Endodermal cell (in vitro differentiated cells): ENCODE data around the gene ICAM4. TPM values are rescaled to one million over a fixed set of nuclear protein-coding genes. Genes with fewer than 3 reads are reported as not detected.

Experiments used
- DNase-seq: peaks from one replicate; pipeline ENCODE4 v3.0.0-alpha.2; 2017
- H3K27ac ChIP-seq: 2 replicates; pipeline ENCODE4 v1.5.1; 2013; ENCODE audit warnings: mild to moderate bottlenecking, low read depth, low read length, moderate library complexity
- H3K27me3 ChIP-seq: 2 replicates; pipeline ENCODE4 v1.6.1; 2013; ENCODE audit warnings: mild to moderate bottlenecking, low read length, moderate library complexity; ENCODE audit not compliant: insufficient read depth, control insufficient read depth, poor library complexity, severe bottlenecking
- H3K36me3 ChIP-seq: 2 replicates; pipeline ENCODE4 v1.7.0; 2013; ENCODE audit warnings: mild to moderate bottlenecking, low read length, moderate library complexity; ENCODE audit not compliant: control insufficient read depth, insufficient read depth
- H3K4me1 ChIP-seq: one replicate; pipeline ENCODE4 v1.7.0; 2013; ENCODE audit warnings: low read length; ENCODE audit not compliant: control insufficient read depth, insufficient read depth
- H3K4me3 ChIP-seq: 2 replicates; pipeline ENCODE4 v1.5.1; 2013; ENCODE audit warnings: mild to moderate bottlenecking, low read length, moderate library complexity
- H3K9ac ChIP-seq: 2 replicates; pipeline ENCODE4 v1.6.1; 2013; ENCODE audit warnings: mild to moderate bottlenecking, low read length, moderate library complexity; ENCODE audit not compliant: poor library complexity, severe bottlenecking; ENCODE audit errors: extremely low read depth
- H3K9me3 ChIP-seq: 2 replicates; pipeline ENCODE4 v1.6.1; 2013; ENCODE audit warnings: mild to moderate bottlenecking, low read length, moderate library complexity; ENCODE audit not compliant: control insufficient read depth
- H3K27ac Mint-ChIP-seq: 2 replicates; pipeline ENCODE4 v1.8.0; 2020; ENCODE audit warnings: mixed read lengths
- H3K27me3 Mint-ChIP-seq: 2 replicates; pipeline ENCODE4 v1.8.0; 2021; ENCODE audit warnings: mild to moderate bottlenecking, mixed read lengths; ENCODE audit not compliant: insufficient read depth
- H3K36me3 Mint-ChIP-seq: 2 replicates; pipeline ENCODE4 v1.8.0; 2020; ENCODE audit warnings: low read depth, mixed read lengths
- H3K4me1 Mint-ChIP-seq: 2 replicates; pipeline ENCODE4 v1.8.0; 2020; ENCODE audit warnings: mixed read lengths
- H3K4me3 Mint-ChIP-seq: 2 replicates; pipeline ENCODE4 v1.8.0; 2020; ENCODE audit warnings: mild to moderate bottlenecking, moderate library complexity, mixed read lengths
- H3K9me3 Mint-ChIP-seq: 2 replicates; pipeline ENCODE4 v1.8.0; 2020; ENCODE audit warnings: mild to moderate bottlenecking, mixed read lengths
- CTCF ChIP-seq: fragments of 200-600 bp; sonication (generic); conservative IDR thresholded peaks from 2 replicates; pipeline ENCODE4 v1.5.0; 2021; ENCODE audit warnings: antibody characterized with exemption, mild to moderate bottlenecking
- WGBS, 2 experiments: methylation state at CpG; one replicate each; pipeline versions ENCODE4 v1.1.5 to v1.1.7; 2013; ENCODE audit warnings: missing lambda C conversion rate in 2 of 2, mixed read lengths in 1 of 2; ENCODE audit not compliant: insufficient coverage in 1 of 2, insufficient read length in 1 of 2; 5-methylcytosine and 5-hydroxymethylcytosine counted together
- total RNA-seq, 2 donors: library from RNA; stranded (reverse); fragmentation: NEBNext Ultra II Directional in 1 of 2; extraction: Animal tissue kit (Norgen Biotek cat#: 25700) in 1 of 2; gene quantifications; 2 replicates in 1 of 2; 3 replicates in 1 of 2; pipeline ENCODE4 v1.2.1, GENCODE V29; 2021

Gene ICAM4
- total RNA-seq, 2 donors from 2014 or later, result 0.44 TPM; not detected in 1

- H3K4me3 Mint-ChIP-seq, result no peak overlapping the region
- no peak overlapping the region for H3K27ac ChIP-seq
These were observed 24.0 kb upstream of the ICAM4 start for GRCh38 chr19:10262771-10263170.

DNA sequence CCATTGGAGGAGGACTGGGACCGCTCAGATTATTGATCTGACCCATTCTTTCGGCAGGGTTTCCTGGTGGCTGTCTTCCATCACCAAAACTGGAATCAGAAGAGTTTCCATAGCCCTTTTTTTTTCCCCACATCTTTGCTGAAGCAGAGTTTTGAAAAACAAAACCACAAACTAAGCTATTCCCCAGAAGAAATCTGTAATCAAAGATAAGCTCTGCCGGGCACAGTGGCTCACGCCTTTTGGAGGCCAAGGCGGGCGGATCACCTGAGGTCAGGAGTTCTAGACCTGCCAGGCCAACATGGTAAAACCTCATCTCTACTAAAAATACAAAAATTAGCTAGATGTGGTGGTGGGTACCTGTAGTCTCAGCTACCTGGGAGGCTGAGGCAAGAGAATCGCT is 20.0 kb upstream of the ICAM4 start:
- no peaks in the 10 kb centered on the region for H3K4me1 Mint-ChIP-seq
- H3K27me3 ChIP-seq, result peaks cover 24% of the 10 kb centered on the region
- no peak overlapping the region for H3K9ac ChIP-seq
- WGBS, 2 experiments, result 90 to 93% methylated on average over 2 to 7 of the region's 7 CpGs
- no peak overlapping the region for H3K27ac Mint-ChIP-seq
- no peak overlapping the region for H3K4me3 Mint-ChIP-seq
- H3K4me3 ChIP-seq, result no peak overlapping the region
- H3K27me3 Mint-ChIP-seq, result peaks cover 36% of the 10 kb centered on the region
- no peaks in the 10 kb centered on the region for H3K36me3 ChIP-seq
- no peak overlapping the region for H3K27ac ChIP-seq
- TF ChIP-seq CTCF, result no peak
- no peaks in the 10 kb centered on the region for H3K4me1 ChIP-seq
- DNase-seq, result no peak
- H3K36me3 Mint-ChIP-seq, result no peaks in the 10 kb centered on the region
- H3K9me3 Mint-ChIP-seq, result no peaks in the 10 kb centered on the region
- H3K9me3 ChIP-seq, result no peaks in the 10 kb centered on the region

More at GRCh38 chr19:10262771-10263170, 24.0 kb upstream of the ICAM4 start:
- 93 to 100% methylated on average over 6 to 7 of the region's 7 CpGs for WGBS, 2 experiments
- H3K4me1 Mint-ChIP-seq, result no peaks in the 10 kb centered on the region
- no peak overlapping the region for H3K27ac Mint-ChIP-seq
- Histone ChIP-seq H3K4me3 (no peak overlapping the region), H3K4me1 (no peaks in the 10 kb centered on the region), H3K9ac (no peak overlapping the region), H3K27me3 (no peaks in the 10 kb centered on the region), H3K36me3 (peaks cover 18% of the 10 kb centered on the region), H3K9me3 (no peaks in the 10 kb centered on the region)
- H3K9me3 Mint-ChIP-seq, result no peaks in the 10 kb centered on the region
- DNase-seq, result no peak
- no peak for TF ChIP-seq CTCF
- peaks cover 6% of the 10 kb centered on the region for H3K27me3 Mint-ChIP-seq
- H3K36me3 Mint-ChIP-seq, result peaks cover 16% of the 10 kb centered on the region

GRCh38 chr19:10268071-10268470 is 18.7 kb upstream of the ICAM4 start:
- H3K4me3 ChIP-seq, result no peak overlapping the region
- no peaks in the 10 kb centered on the region for H3K36me3 ChIP-seq
- no peaks in the 10 kb centered on the region for H3K9me3 ChIP-seq
- H3K27me3 Mint-ChIP-seq, result peaks cover 49% of the 10 kb centered on the region
- H3K9ac ChIP-seq, result no peak overlapping the region
- no peaks in the 10 kb centered on the region for H3K4me1 Mint-ChIP-seq
- no peaks in the 10 kb centered on the region for H3K36me3 Mint-ChIP-seq
- H3K9me3 Mint-ChIP-seq, result no peaks in the 10 kb centered on the region
- no peak for TF ChIP-seq CTCF
- no peak overlapping the region for H3K27ac Mint-ChIP-seq
- peaks cover 37% of the 10 kb centered on the region for H3K27me3 ChIP-seq
- no peaks in the 10 kb centered on the region for H3K4me1 ChIP-seq
- no peak overlapping the region for H3K27ac ChIP-seq
- H3K4me3 Mint-ChIP-seq, result no peak overlapping the region
- 83 to 86% methylated on average over 6 of the region's 6 CpGs for WGBS, 2 experiments
- no peak for DNase-seq
